Prostate gland (tissue), 2 donors: ENCODE measurements around the gene TEX2.

Experiments used
- CTCF ChIP-seq, 4 experiments: fragments of 200-600 bp in 2 of 4; fragments of 450-650 bp in 2 of 4; sonication (generic) in 2 of 4; IDR thresholded peaks; 1 replicate in 3 of 4; 2 replicates in 1 of 4; pipeline ENCODE4 v1.5.1; 2016 to 2019; ENCODE audit warnings: antibody characterized with exemption in 4 of 4, mild to moderate bottlenecking in 2 of 4, moderate library complexity in 2 of 4
- POLR2A ChIP-seq: fragments of 450-650 bp; IDR thresholded peaks from one replicate; pipeline ENCODE4 v1.6.1; 2016; ENCODE audit warnings: antibody characterized with exemption, mild to moderate bottlenecking

GRCh38 chr17:64154717-64155116, 108.3 kb downstream of the TEX2 start:
- TF ChIP-seq POLR2A (no peak), CTCF (IDR thresholded peaks at IDR 0.05) (no peak)
